Stimulated activated CD8-positive, alpha-beta memory T cell treated with anti-CD3 and anti-CD28 coated beads, Interleukin-7, amount 100 ng/mL, for 4 hours (primary cell): ENCODE results near the gene MRPS11.
"Not testable (repeated sequence)": the region's sequence is repeated elsewhere in the genome, so short reads cannot be mapped to it uniquely, and the experiment has no call there.

Source experiments
- DNase-seq, 2 donors: peaks; one replicate each; pipeline ENCODE4 v3.0.0-alpha.2; 2020; ENCODE audit warnings: low read depth in 2 of 2

MRPS11 gene

GRCh38 chr15:88467073-88467934 lies at the start of gene MRPS11, which contains the start of gene MRPL46:
MRPS11 (plus strand) TSS chr15:88467708; CDS start chr15:88467718, 10 bp downstream.
MRPL46 (minus strand) TSS chr15:88467388; CDS start chr15:88467377, 11 bp downstream.
- peak; percentile 78 to 82 for DNase-seq

GRCh38 chr15:88419830-88420229 lies 47.7 kb upstream of the MRPS11 start:
- no peak for DNase-seq

- no peak for DNase-seq
These were observed 44.2 kb upstream of the MRPS11 start for GRCh38 chr15:88423331-88423730.

- DNase-seq = no peak
These were observed 41.2 kb upstream of the MRPS11 start for GRCh38 chr15:88426304-88426703.

- DNase-seq = no peak
These were observed 39.5 kb upstream of the MRPS11 start for GRCh38 chr15:88428053-88428452.

GRCh38 chr15:88428805-88429605 lies 38.5 kb upstream of the MRPS11 start:
- DNase-seq = no peak

GRCh38 chr15:88430051-88430450 lies 37.5 kb upstream of the MRPS11 start:
- no peak for DNase-seq

GRCh38 chr15:88431441-88431840 lies 36.1 kb upstream of the MRPS11 start:
- DNase-seq = no peak

- DNase-seq = no peak
These were observed 34.3 kb upstream of the MRPS11 start for GRCh38 chr15:88433046-88433685.

GRCh38 chr15:88434106-88434505 lies 33.4 kb upstream of the MRPS11 start:
- not testable (repeated sequence) for DNase-seq

- no peak for DNase-seq
These were observed 29.3 kb upstream of the MRPS11 start for GRCh38 chr15:88438181-88438580.

GRCh38 chr15:88440021-88440420 lies 27.5 kb upstream of the MRPS11 start:
- DNase-seq = no peak

GRCh38 chr15:88441076-88441730 lies 26.3 kb upstream of the MRPS11 start:
- no peak for DNase-seq

GRCh38 chr15:88447206-88447605 lies 20.3 kb upstream of the MRPS11 start:
- DNase-seq = no peak

- DNase-seq = no peak
These were observed 19.8 kb upstream of the MRPS11 start for GRCh38 chr15:88447741-88448140.

- DNase-seq = no peak
These were observed 18.5 kb upstream of the MRPS11 start for GRCh38 chr15:88448991-88449461.

GRCh38 chr15:88449581-88449980 lies 17.9 kb upstream of the MRPS11 start:
- no peak for DNase-seq

GRCh38 chr15:88450125-88450798 lies 17.2 kb upstream of the MRPS11 start:
- DNase-seq = peak in 1 of 2 donors; percentile 8

- no peak for DNase-seq
These were observed 13.9 kb upstream of the MRPS11 start for GRCh38 chr15:88453651-88454050.

- no peak for DNase-seq
These were observed 13.3 kb upstream of the MRPS11 start for GRCh38 chr15:88454236-88454635.
